T47D (cell line): ENCODE measurements around the gene MTTP.

Experiments used
- DNase-seq, 2 experiments: peaks; one replicate each; pipeline versions ENCODE4 v3.0.0 to v3.0.0-alpha.2; 2011 to 2012; ENCODE audit warnings: low read depth in 1 of 2, low spot score in 1 of 2
- JUND ChIP-seq: IDR thresholded peaks from 2 replicates; pipeline ENCODE4 v1.6.1; 2012; ENCODE audit warnings: low read depth
- in situ Hi-C: cut with HindIII; loops from 2 replicates; pipeline ENCODE4 v1.10.0; 2016; ENCODE audit warnings: low sequenced_read_pairs, low pct_unique_long_range_greater_than_20kb

MTTP gene

GRCh38 chr4:99670409-99671073 is 95.9 kb downstream of the MTTP start:
- DNase-seq, result no peak

More at GRCh38 chr4:99670409-99671073, 95.9 kb downstream of the MTTP start:
- in situ Hi-C loops, result no loop called here
- TF ChIP-seq JUND, result no peak
